ENCODE data around the gene TRIM51.
"Not testable (repeated sequence)": the region's sequence is repeated elsewhere in the genome, so short reads cannot be mapped to it uniquely, and the experiment has no call there.

TRIM51 gene

GRCh38 chr11:55885481-55885880 lies 2.4 kb downstream of the TRIM51 start:
- not testable (repeated sequence) for H3K27me3 ChIP-seq (ENCODE audit: control insufficient read depth in 1 of 2, insufficient read depth in 2 of 2, low read length in 2 of 2); H3K36me3 ChIP-seq (ENCODE audit: control insufficient read depth in 1 of 2, insufficient read depth in 2 of 2, low read length in 2 of 2); H3K9me3 ChIP-seq (ENCODE audit: control insufficient read depth in 1 of 2, low read length in 2 of 2); H3K4me3 ChIP-seq (ENCODE audit: low read depth in 1 of 2, low read length in 2 of 2); H3K27ac ChIP-seq (ENCODE audit: low read depth, low read length); H3K9ac ChIP-seq (ENCODE audit: low read depth in 1 of 2, low read length in 2 of 2); H3K4me1 ChIP-seq (ENCODE audit: control insufficient read depth in 1 of 2, insufficient read depth in 2 of 2, low read length in 2 of 2)

DNA sequence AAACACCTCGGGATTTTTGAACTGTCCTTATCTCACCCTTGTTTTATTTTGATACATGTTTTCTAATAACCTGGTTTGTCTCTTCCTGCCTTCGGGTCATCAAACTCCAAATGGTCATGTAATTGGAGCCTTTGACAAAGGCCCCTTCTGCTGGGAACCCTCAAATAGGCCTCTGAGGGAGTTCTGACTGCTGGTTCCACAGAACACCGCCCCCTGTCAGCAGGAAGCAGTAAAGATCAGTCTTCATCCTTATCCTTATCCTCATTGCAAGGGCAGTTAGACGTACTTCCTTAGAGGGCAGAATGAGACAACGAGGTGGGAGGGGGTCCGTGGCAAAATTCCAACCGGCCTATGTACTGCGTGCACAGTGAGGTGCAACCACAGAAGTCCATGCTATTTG lies 12.1 kb downstream of the TRIM51 start:
- Histone ChIP-seq H3K4me1 (ENCODE audit: control insufficient read depth in 1 of 2, insufficient read depth in 2 of 2, low read length in 2 of 2) (no peaks in the 10 kb centered on the region), H3K27ac (ENCODE audit: low read depth, low read length) (no peak overlapping the region), H3K4me3 (ENCODE audit: low read depth in 1 of 2, low read length in 2 of 2) (no peak overlapping the region), H3K9ac (ENCODE audit: low read depth in 1 of 2, low read length in 2 of 2) (no peak overlapping the region), H3K27me3 (ENCODE audit: control insufficient read depth in 1 of 2, insufficient read depth in 2 of 2, low read length in 2 of 2) (no peaks in the 10 kb centered on the region), H3K36me3 (ENCODE audit: control insufficient read depth in 1 of 2, insufficient read depth in 2 of 2, low read length in 2 of 2) (no peaks in the 10 kb centered on the region), H3K9me3 (ENCODE audit: control insufficient read depth in 1 of 2, low read length in 2 of 2) (peaks cover 4 to 11% of the 10 kb centered on the region in 2 donors)

DNA sequence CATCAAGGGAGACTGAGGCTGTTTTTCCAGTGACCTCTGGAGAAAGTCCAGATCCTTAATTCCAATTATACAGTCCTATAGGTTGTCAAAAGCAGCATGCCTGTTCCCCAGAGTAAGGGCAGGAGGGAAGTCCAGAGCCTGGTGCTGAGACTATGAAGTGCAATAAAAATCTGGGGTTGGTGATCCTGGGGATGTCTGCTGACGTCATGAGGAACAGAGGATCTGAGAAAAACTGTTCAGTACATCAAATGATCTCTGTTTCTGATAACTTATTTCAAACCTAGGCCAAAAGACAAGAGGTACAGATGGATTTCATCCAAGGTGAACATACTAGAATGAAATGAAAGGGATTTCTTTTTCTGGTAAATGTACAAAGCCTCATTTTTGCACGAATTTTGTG lies 19.2 kb downstream of the TRIM51 start:
- Histone ChIP-seq H3K9ac (ENCODE audit: low read depth in 1 of 2, low read length in 2 of 2) (no peak overlapping the region), H3K36me3 (ENCODE audit: control insufficient read depth in 1 of 2, insufficient read depth in 2 of 2, low read length in 2 of 2) (no peaks in the 10 kb centered on the region), H3K27me3 (ENCODE audit: control insufficient read depth in 1 of 2, insufficient read depth in 2 of 2, low read length in 2 of 2) (no peaks in the 10 kb centered on the region), H3K27ac (ENCODE audit: low read depth, low read length) (no peak overlapping the region), H3K4me1 (ENCODE audit: control insufficient read depth in 1 of 2, insufficient read depth in 2 of 2, low read length in 2 of 2) (no peaks in the 10 kb centered on the region), H3K4me3 (ENCODE audit: low read depth in 1 of 2, low read length in 2 of 2) (no peak overlapping the region), H3K9me3 (ENCODE audit: control insufficient read depth in 1 of 2, low read length in 2 of 2) (peaks cover 0 to 8% of the 10 kb centered on the region in 2 donors)

DNA sequence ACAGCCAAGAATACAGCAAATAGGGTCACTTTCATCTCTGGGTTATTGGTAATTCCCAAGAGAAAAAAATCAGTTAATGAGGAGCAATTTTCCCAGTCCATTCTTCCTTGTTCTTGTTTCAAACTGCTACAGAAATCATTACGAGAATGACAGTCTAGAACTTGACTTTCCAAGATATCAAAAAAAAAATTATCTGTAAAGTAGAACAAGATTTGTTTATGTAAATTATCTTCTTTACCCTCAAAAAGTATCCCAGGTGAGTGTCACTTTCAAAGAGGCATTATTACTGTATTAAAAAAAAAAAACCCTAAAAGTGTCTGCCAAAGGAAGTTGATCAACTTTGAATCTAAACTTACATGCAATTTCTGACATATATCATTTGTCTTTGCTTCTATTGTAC lies 31.4 kb downstream of the TRIM51 start, which contains the start of gene OR5W2:
OR5W2 (minus strand) TSS at position 101 of the 400 bp plus-strand sequence; CDS start at position 101, 0 bp downstream.
- Histone ChIP-seq H3K27me3 (ENCODE audit: control insufficient read depth in 1 of 2, insufficient read depth in 2 of 2, low read length in 2 of 2) (no peaks in the 10 kb centered on the region), H3K27ac (ENCODE audit: low read depth, low read length) (no peak within 1 kb of the TSS), H3K36me3 (ENCODE audit: control insufficient read depth in 1 of 2, insufficient read depth in 2 of 2, low read length in 2 of 2) (no peaks in the 10 kb centered on the region), H3K9ac (ENCODE audit: low read depth in 1 of 2, low read length in 2 of 2) (no peak within 1 kb of the TSS), H3K9me3 (ENCODE audit: control insufficient read depth in 1 of 2, low read length in 2 of 2) (peaks cover 0 to 4% of the 10 kb centered on the region in 2 donors), H3K4me1 (ENCODE audit: control insufficient read depth in 1 of 2, insufficient read depth in 2 of 2, low read length in 2 of 2) (no peaks in the 10 kb centered on the region), H3K4me3 (ENCODE audit: low read depth in 1 of 2, low read length in 2 of 2) (no peak within 1 kb of the TSS)

DNA sequence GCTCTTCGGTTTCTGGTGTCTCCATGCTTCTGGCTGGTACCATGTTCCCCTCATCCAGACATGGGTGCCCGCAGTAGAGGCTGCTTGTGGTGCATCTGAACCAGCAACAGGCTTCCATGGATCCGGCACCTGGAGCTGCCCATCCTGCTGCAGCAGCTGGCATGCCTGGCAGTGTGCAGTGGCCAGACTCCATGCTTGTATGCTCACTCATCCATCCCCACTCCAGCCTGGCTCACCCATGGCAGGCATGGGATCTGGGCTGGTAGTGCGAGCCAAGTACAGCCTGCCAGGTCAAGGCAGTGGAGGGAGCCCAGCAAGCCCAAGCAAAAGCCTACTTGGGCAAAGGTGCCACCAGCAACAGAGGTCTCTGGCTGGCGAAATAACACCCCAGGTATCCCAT lies 37.4 kb downstream of the TRIM51 start:
- Histone ChIP-seq H3K4me1 (ENCODE audit: control insufficient read depth in 1 of 2, insufficient read depth in 2 of 2, low read length in 2 of 2) (no peaks in the 10 kb centered on the region), H3K4me3 (ENCODE audit: low read depth in 1 of 2, low read length in 2 of 2) (no peak overlapping the region), H3K36me3 (ENCODE audit: control insufficient read depth in 1 of 2, insufficient read depth in 2 of 2, low read length in 2 of 2) (no peaks in the 10 kb centered on the region), H3K9ac (ENCODE audit: low read depth in 1 of 2, low read length in 2 of 2) (no peak overlapping the region), H3K9me3 (ENCODE audit: control insufficient read depth in 1 of 2, low read length in 2 of 2) (peaks cover 0 to 6% of the 10 kb centered on the region in 2 donors), H3K27ac (ENCODE audit: low read depth, low read length) (no peak overlapping the region), H3K27me3 (ENCODE audit: control insufficient read depth in 1 of 2, insufficient read depth in 2 of 2, low read length in 2 of 2) (no peaks in the 10 kb centered on the region)

DNA sequence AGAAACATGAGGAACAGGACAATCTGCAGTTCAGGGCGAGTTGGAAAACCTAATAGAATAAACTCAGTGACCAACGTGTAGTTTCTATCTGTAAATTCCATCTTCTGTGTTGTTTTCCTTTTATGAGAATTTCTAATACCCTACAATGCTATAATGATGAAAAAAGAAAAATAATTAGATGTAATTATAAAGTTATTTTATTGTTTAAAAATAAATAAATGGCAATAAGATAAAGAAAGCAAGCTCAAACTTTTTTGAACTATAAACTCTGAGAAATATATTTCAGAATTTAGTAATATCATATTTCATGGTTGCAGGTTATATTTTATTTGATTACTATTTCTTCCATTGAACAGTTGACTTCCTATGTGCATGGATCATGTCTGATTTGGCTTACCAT lies 53.2 kb downstream of the TRIM51 start, which contains the start of gene OR5I1:
OR5I1 (minus strand) TSS at position 101 of the 400 bp plus-strand sequence; CDS start at position 101, 0 bp downstream.
- peaks cover 0 to 5% of the 10 kb centered on the region in 2 donors for H3K9me3 ChIP-seq (ENCODE audit: control insufficient read depth in 1 of 2, low read length in 2 of 2)
- no peaks in the 10 kb centered on the region for H3K36me3 ChIP-seq (ENCODE audit: control insufficient read depth in 1 of 2, insufficient read depth in 2 of 2, low read length in 2 of 2)
- H3K4me1 ChIP-seq (ENCODE audit: control insufficient read depth in 1 of 2, insufficient read depth in 2 of 2, low read length in 2 of 2): no peaks in the 10 kb centered on the region
- H3K4me3 ChIP-seq (ENCODE audit: low read depth in 1 of 2, low read length in 2 of 2): no peak within 1 kb of the TSS
- no peaks in the 10 kb centered on the region for H3K27me3 ChIP-seq (ENCODE audit: control insufficient read depth in 1 of 2, insufficient read depth in 2 of 2, low read length in 2 of 2)
- no peak within 1 kb of the TSS for H3K9ac ChIP-seq (ENCODE audit: low read depth in 1 of 2, low read length in 2 of 2)
- H3K27ac ChIP-seq (ENCODE audit: low read depth, low read length): no peak within 1 kb of the TSS
